ENCODE results near the gene B3GAT3. TPM values are rescaled to one million over a fixed set of nuclear protein-coding genes. Genes with fewer than 3 reads are reported as not detected.

Gene B3GAT3
- total RNA-seq, 1 donor from 2014 or later: 56.6 TPM

DNA sequence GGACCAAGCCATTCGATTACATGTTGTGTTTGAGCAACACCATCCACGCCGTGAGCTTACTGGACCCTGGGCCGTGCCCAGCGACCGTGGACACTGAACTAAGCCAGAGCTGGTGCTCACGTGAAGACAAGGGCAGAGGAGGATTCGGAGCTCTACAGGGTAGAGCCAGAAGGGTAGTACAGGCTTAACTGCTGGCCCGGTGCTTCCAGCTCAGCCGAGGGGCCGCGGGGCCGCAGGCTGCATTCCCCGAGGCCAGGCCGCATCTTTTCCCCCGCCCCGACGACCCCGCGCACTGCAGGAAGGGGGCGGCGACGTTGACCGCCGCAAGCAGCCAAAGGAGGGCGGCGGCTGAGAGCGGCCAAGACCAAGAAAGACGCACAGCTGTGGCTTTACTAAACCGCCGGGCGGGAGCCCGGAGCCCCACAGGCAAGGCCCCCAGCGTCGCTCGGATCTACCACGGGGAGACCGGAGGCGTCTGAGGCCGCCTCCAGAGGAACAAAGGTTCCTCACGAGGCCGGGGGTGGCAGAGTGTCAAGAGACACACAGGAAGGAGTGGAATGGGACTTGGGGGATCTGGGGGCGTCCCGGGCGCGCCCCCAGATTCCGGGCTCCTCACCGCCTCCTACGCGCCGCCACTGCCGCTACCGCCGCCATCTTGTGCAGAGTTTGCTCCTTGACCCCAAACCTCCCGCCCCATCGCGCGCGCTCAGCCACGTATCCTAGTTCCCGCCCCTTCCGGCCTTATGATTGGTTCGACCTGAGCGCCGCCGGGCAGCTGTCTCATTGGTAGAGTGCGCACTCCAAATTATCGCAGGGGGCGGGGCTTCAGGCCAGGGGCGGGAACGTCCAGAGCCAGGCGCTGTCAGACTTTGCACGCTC is 24.4 kb upstream of the B3GAT3 start, which contains the start of gene GANAB:
TSS of gene GANAB (minus strand) at position 668 of the 879 bp plus-strand sequence. CDS start at position 654, 14 bp downstream.
- H3K4me3 Mint-ChIP-seq: peak within 1 kb of the TSS; percentile 93
- peaks cover 36% of the 10 kb centered on the region for H3K36me3 Mint-ChIP-seq (ENCODE audit: low read depth)
- DNase-seq: peak; percentile 89
- TF ChIP-seq, protein P1, sequence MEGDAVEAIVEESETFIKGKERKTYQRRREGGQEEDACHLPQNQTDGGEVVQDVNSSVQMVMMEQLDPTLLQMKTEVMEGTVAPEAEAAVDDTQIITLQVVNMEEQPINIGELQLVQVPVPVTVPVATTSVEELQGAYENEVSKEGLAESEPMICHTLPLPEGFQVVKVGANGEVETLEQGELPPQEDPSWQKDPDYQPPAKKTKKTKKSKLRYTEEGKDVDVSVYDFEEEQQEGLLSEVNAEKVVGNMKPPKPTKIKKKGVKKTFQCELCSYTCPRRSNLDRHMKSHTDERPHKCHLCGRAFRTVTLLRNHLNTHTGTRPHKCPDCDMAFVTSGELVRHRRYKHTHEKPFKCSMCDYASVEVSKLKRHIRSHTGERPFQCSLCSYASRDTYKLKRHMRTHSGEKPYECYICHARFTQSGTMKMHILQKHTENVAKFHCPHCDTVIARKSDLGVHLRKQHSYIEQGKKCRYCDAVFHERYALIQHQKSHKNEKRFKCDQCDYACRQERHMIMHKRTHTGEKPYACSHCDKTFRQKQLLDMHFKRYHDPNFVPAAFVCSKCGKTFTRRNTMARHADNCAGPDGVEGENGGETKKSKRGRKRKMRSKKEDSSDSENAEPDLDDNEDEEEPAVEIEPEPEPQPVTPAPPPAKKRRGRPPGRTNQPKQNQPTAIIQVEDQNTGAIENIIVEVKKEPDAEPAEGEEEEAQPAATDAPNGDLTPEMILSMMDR (IDR thresholded peaks at IDR 0.05): no peak
- H3K4me1 Mint-ChIP-seq: peaks cover 34% of the 10 kb centered on the region
- ATAC-seq (ENCODE audit: low read depth): peak; percentile 99
- POLR2A ChIA-PET: interaction anchor here (0.5 to 5.8 kb wide), 38 partner anchors 8 to 1241 kb away, joined by 3 to 130 read pairs (median 4); partner anchors contain the start of genes AHNAK, B3GAT3, BSCL2 and C11orf98
- intact Hi-C loops (cut with micrococcal nuclease): loop anchor here (1.0 to 2.0 kb wide), 8 partner anchors 19 to 210 kb away; partner anchors contain the start of genes C11orf98, CSKMT, EML3 and HNRNPUL2
- H3K27ac Mint-ChIP-seq: peak within 1 kb of the TSS; percentile 86
- no peaks in the 10 kb centered on the region for H3K9me3 Mint-ChIP-seq
- no peaks in the 10 kb centered on the region for H3K27me3 Mint-ChIP-seq
- CTCF ChIA-PET: interaction anchor here (0.9 to 1.4 kb wide), 3 partner anchors 9 to 221 kb away, joined by 3 read pairs; no protein-coding TSS in a partner anchor

DNA sequence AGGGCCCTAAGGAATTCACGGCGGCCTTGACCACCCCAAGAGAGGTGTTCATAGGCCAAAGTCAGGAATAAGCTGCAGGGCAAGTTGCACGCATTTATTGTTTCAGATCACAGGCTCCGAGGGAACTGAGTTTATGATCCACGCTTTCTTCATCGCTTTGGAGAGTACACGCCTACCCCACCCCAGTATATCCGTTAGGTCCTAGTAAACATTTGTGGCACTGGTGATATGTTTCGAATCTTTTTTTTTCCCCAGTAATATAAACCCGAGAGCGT is 23.8 kb upstream of the B3GAT3 start:
- CTCF ChIA-PET: interaction anchor here (1.4 kb wide), 1 partner anchor 221 kb away, joined by 3 read pairs; no protein-coding TSS in a partner anchor
- intact Hi-C loops (cut with micrococcal nuclease): no loop called here
- no peak for DNase-seq
- POLR2A ChIA-PET: interaction anchor here (0.7 to 5.8 kb wide), 17 partner anchors 9 to 236 kb away, joined by 3 to 130 read pairs (median 12); partner anchors contain the start of genes B3GAT3, BSCL2, C11orf98 and CSKMT
- TF ChIP-seq, protein P1 (IDR thresholded peaks at IDR 0.05): no peak
- peak overlapping the region; percentile 86 for H3K27ac Mint-ChIP-seq
- no peaks in the 10 kb centered on the region for H3K27me3 Mint-ChIP-seq
- H3K9me3 Mint-ChIP-seq: no peaks in the 10 kb centered on the region
- no peak for ATAC-seq (ENCODE audit: low read depth)
- peaks cover 36% of the 10 kb centered on the region for H3K4me1 Mint-ChIP-seq
- peaks cover 37% of the 10 kb centered on the region for H3K36me3 Mint-ChIP-seq (ENCODE audit: low read depth)
- peak overlapping the region; percentile 93 for H3K4me3 Mint-ChIP-seq

DNA sequence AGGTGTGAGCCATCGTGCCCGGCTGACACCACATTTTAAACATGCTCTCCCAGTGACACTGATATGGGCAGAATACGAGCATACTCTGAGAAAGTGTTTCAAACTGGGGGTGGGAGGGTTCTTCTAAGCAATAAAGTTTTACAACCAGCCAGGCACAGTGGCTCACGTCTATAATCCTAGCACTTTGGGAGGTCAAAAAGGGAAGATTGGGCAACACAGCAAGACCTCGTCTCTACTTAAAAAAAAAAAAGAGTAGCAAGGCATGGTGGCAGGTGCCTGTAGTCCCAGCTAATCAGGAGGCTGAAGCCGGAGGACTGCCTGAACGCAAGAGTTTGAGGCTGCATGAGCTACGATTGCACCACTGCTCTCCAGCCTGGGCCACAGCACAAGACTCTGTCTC is 22.4 kb upstream of the B3GAT3 start:
- H3K27ac Mint-ChIP-seq: peak overlapping the region; percentile 12
- H3K9me3 Mint-ChIP-seq: no peaks in the 10 kb centered on the region
- DNase-seq: no peak
- intact Hi-C loops (cut with micrococcal nuclease): no loop called here
- TF ChIP-seq, protein P1 (IDR thresholded peaks at IDR 0.05): no peak
- H3K36me3 Mint-ChIP-seq (ENCODE audit: low read depth): peaks cover 35% of the 10 kb centered on the region
- peak overlapping the region; percentile 32 for H3K4me3 Mint-ChIP-seq
- H3K4me1 Mint-ChIP-seq: peaks cover 36% of the 10 kb centered on the region
- ATAC-seq (ENCODE audit: low read depth): no peak
- ChIA-PET POLR2A (interaction anchor here (0.6 to 5.8 kb wide), 11 partner anchors 9 to 188 kb away, joined by 3 to 130 read pairs (median 7); partner anchors contain the start of genes B3GAT3, C11orf98, CSKMT and INTS5), CTCF (no interaction called here)
- H3K27me3 Mint-ChIP-seq: no peaks in the 10 kb centered on the region

DNA sequence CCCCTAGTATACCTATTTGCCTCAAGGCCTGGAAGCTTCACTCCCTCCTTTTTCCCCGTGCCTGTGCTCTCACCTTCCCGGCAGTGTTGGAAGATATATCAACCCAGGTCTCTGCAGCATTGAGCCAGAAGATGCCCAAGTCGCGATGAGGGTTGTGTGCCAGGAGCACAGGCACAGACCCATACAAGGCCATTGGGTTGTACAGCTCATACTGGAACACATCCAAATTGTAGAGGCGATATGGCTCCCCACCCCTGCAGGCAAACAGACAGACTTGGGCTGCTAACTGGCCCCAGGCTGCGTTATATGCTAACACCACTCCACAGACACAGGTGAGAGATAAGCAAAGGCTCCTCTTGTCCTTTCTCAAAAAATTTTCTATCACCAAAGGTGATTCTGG is 10.7 kb upstream of the B3GAT3 start:
- Mint-ChIP-seq H3K4me1 (peaks cover 5% of the 10 kb centered on the region), H3K27me3 (no peaks in the 10 kb centered on the region), H3K36me3 (ENCODE audit: low read depth) (peaks cover 88% of the 10 kb centered on the region), H3K9me3 (no peaks in the 10 kb centered on the region), H3K4me3 (no peak overlapping the region), H3K27ac (no peak overlapping the region)
- ATAC-seq (ENCODE audit: low read depth): no peak
- TF ChIP-seq, protein P1 (IDR thresholded peaks at IDR 0.05): no peak
- POLR2A ChIA-PET: no interaction called here
- CTCF ChIA-PET: no interaction called here
- DNase-seq: no peak
- intact Hi-C loops (cut with micrococcal nuclease): no loop called here

DNA sequence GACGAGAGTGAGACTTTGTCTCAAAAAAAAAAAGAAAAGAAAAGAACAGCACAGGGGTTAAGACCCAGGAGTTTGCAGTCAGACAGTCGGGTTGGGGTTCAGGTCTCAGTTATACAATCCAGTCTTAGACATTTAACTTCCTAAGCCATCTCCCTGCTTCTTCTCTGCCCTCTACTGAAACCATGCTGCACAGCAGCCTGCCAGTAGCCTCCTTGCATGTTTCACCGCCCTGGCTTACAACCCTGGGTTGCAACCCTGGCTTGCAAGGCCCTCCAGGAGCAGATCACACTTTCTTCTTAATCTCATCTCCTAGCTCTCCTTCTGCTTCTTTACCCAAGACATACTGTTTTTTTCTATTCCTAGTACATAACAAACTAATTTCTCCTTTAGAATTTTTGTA is 5.9 kb upstream of the B3GAT3 start:
- POLR2A ChIA-PET: interaction anchor here (1.1 kb wide), 1 partner anchor 19 kb away, joined by 3 read pairs; the partner anchor contains the start of gene GANAB
- no peak overlapping the region for H3K27ac Mint-ChIP-seq

More for the DNA sequence above, 5.9 kb upstream of the B3GAT3 start:
- H3K9me3 Mint-ChIP-seq: no peaks in the 10 kb centered on the region
- intact Hi-C loops (cut with micrococcal nuclease): loop anchor here (2.0 kb wide), 1 partner anchor 13 kb away; no protein-coding TSS in a partner anchor
- no peak overlapping the region for H3K4me3 Mint-ChIP-seq
- DNase-seq (no peak), ATAC-seq (ENCODE audit: low read depth) (peak; percentile 42)
- TF ChIP-seq, protein P1 (IDR thresholded peaks at IDR 0.05): no peak
- H3K27me3 Mint-ChIP-seq: no peaks in the 10 kb centered on the region
- H3K4me1 Mint-ChIP-seq: no peaks in the 10 kb centered on the region
- CTCF ChIA-PET: no interaction called here
- H3K36me3 Mint-ChIP-seq (ENCODE audit: low read depth): peaks cover 74% of the 10 kb centered on the region

Data from activated B cell treated with CpG ODN at 0.5 μM for 24 hours (primary cell).